GM20431 (cell line): ENCODE results near the gene SLC23A1.
"Not testable (repeated sequence)": the region's sequence is repeated elsewhere in the genome, so short reads cannot be mapped to it uniquely, and the experiment has no call there.

Source experiments
- in situ Hi-C: fragments of 300-500 bp; cut with MseI, MboI; formaldehyde crosslinking; loops from one replicate; pipeline ENCODE4 v1.15.0; 2020; ENCODE audit warnings: low sequenced_read_pairs; ENCODE audit not compliant: unreplicated experiment

Gene SLC23A1

GRCh38 chr5:139409116-139409515 is 26.0 kb upstream of the SLC23A1 start:
- in situ Hi-C loops: not testable (repeated sequence)

- in situ Hi-C loops: no loop called here
These were observed 25.1 kb upstream of the SLC23A1 start for GRCh38 chr5:139408191-139408590.

- in situ Hi-C loops: no loop called here
These were observed 24.4 kb upstream of the SLC23A1 start for GRCh38 chr5:139407517-139407916.

- in situ Hi-C loops: no loop called here
These were observed 23.9 kb upstream of the SLC23A1 start for GRCh38 chr5:139406963-139407362.

- in situ Hi-C loops: no loop called here
These were observed 21.4 kb upstream of the SLC23A1 start for GRCh38 chr5:139404484-139404840.

GRCh38 chr5:139403787-139404483 is 20.8 kb upstream of the SLC23A1 start, which contains the start of gene SPATA24:
Gene SPATA24, minus strand, starts transcription at chr5:139404089. Its CDS starts 29 bp downstream, at chr5:139404060.
- in situ Hi-C loops: no loop called here

- in situ Hi-C loops: no loop called here
These were observed 20.3 kb upstream of the SLC23A1 start for GRCh38 chr5:139403418-139403786.

GRCh38 chr5:139402561-139403158 is 19.6 kb upstream of the SLC23A1 start:
- in situ Hi-C loops: no loop called here

- in situ Hi-C loops: no loop called here
These were observed 18.4 kb upstream of the SLC23A1 start for GRCh38 chr5:139401546-139401945.

- in situ Hi-C loops: no loop called here
These were observed 16.5 kb upstream of the SLC23A1 start for GRCh38 chr5:139399501-139400121.

- in situ Hi-C loops: no loop called here
These were observed 14.8 kb upstream of the SLC23A1 start for GRCh38 chr5:139397921-139398320.

GRCh38 chr5:139396691-139397090 is 13.6 kb upstream of the SLC23A1 start:
- in situ Hi-C loops: no loop called here

GRCh38 chr5:139395844-139396640 is 12.9 kb upstream of the SLC23A1 start:
- in situ Hi-C loops: no loop called here

GRCh38 chr5:139394654-139395566 is 11.8 kb upstream of the SLC23A1 start, which contains the start of gene PROB1:
Gene PROB1, minus strand, starts transcription at chr5:139395104. Its CDS starts 23 bp downstream, at chr5:139395081.
- in situ Hi-C loops: no loop called here

- in situ Hi-C loops: no loop called here
These were observed 11.1 kb upstream of the SLC23A1 start for GRCh38 chr5:139394123-139394653.

- in situ Hi-C loops: no loop called here
These were observed 10.5 kb upstream of the SLC23A1 start for GRCh38 chr5:139393497-139394122.

GRCh38 chr5:139392678-139393496 is 9.8 kb upstream of the SLC23A1 start:
- in situ Hi-C loops: no loop called here

GRCh38 chr5:139392324-139392677 is 9.2 kb upstream of the SLC23A1 start:
- in situ Hi-C loops: no loop called here
